GM18499 (cell line): ENCODE data around the gene TJP3.

ENCODE experiments used
- ATAC-seq: cut with Tn5 transposase; IDR thresholded peaks from one replicate; pipeline ENCODE4 v1.9.1; 2021; ENCODE audit warnings: moderate number of reproducible peaks; ENCODE audit not compliant: insufficient read depth, unreplicated experiment

TJP3 gene

GRCh38 chr19:3687774-3688706, 20.1 kb upstream of the TJP3 start:
- ATAC-seq = no peak

GRCh38 chr19:3690551-3691371, 17.4 kb upstream of the TJP3 start:
- no peak for ATAC-seq

GRCh38 chr19:3691372-3691716, 16.8 kb upstream of the TJP3 start:
- no peak for ATAC-seq

DNA sequence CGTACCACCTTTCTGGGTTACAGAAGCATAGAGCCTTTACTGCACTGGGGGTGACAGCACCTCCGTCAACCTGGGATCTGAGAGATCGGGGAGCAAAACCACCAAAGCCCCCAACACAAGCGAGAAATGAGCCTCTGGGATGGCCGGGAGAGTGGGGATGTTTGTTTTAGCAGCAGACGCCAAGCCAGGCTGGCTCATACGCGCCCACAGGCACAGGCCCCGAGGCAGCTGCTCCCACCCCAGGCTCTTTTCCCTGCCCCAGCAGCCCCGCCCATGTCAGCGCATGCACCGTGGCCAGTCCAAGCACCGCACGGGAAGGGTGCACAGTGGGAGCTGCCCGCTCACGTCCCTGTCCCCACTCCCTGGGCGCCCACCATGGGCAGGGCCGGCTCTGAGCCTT, 16.5 kb upstream of the TJP3 start:
- ATAC-seq = no peak

GRCh38 chr19:3692141-3693024, 15.8 kb upstream of the TJP3 start:
- ATAC-seq = no peak

DNA sequence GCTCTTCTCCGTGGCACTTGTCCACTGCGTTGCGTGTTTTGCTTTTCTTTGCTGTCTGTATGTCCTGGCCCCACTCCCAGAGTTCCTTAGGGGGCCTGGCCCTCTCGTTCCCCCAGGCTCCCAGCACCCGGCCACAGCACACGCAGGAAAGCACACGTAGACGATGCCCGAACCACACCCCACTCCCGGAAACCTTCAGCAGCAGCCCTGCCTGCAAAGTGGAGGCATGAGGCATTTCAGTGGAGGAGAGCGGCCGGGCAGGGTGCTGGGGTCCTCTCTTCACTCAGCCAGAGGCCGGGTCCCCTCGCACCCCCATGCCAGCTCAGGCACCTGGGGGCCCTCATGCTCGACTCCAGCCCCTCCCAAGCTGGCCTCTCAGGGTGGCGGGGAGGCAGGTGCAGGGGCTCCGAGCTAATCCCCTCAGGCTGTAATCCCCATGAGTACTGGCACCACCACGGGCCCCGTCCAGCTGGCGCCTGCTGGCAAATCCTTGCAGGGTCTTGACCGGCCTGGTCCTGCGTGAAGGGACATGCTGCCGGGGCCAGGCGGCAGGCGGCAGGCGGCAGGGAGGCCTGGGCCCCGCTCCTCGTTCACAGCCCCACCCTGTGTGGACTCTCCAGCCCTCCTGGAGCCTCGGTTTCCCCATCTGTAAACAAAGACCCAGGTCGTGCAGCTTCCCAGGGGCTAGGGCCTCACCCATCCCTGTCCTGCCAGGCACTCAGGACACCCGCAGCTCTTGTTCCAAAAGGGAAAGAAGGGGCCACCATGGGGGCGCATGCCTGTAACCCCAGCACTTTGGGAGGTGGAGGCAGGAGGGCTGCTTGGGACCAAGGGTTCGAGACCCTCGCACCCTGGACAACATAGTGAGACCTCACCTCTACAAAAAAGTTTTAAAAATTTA, 14.9 kb upstream of the TJP3 start:
- ATAC-seq = no peak

DNA sequence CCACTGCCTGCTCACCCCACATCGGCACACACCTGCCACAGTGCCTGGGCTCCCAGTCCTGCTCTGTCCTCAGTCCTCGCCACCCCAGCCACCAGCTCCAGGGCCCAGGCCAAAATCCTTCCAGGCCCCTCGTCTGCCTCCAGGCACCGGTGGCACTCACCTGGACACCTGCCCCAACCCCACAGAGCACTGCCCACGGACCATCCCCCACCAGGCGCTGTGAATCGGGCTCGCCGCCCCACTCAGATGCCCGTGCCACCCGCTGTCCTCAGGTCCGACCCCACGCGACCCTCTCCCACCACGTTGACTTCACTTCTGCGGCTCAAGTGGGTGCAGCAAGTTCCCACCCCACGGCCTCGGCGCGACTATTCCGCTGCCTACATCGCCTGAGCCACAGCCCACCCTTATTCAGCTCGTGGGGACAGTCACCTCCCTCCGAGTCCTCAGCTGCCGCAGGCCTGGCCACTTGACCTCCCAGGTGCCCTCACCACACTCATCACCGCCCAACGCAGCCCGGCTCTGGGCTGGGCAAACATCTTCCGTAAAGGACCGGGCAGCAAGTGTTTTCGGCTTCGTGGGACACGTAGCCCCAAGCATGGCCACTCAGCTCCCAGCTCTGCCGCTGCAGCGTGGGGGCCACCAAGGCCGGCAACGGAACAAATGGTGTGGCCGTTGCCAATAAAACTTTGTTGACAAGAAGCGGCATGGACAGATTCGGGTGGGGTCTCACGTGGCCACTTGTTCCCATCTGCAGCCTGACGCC, 13.6 kb upstream of the TJP3 start:
- ATAC-seq = no peak

GRCh38 chr19:3695124-3695733, 13.0 kb upstream of the TJP3 start:
- ATAC-seq = no peak

DNA sequence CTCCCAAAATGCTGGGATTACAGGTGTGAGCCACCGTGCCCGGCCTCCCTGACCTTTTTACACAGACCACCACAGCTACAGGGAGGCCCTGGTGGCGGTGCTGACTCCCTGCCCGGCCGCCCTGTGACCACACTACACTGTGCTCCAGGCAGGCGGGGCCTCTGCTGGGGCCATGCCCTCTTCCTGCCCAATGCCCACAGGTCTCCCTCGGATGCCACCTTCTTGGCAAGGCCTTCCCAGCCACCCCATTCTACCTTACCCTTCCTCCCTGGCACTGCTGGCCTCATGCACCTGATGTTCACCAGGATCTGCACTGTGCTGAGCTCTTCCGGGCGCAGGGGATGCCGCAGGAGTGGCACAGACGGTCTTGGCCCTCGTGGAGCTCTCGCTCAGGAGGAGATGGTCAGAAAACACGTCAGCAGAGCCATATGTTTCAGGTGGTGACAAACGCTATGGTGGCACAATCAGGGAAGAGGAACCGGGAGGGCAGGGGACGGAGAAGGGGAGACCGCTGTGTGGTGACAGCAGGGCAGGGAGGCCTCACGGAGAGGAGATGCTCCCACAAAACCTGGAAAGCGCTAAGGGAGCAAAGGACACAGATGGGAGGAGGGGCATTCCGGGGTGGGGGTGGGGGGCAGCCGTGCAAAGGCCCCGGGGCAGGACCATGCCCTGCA, 12.1 kb upstream of the TJP3 start:
- no peak for ATAC-seq

DNA sequence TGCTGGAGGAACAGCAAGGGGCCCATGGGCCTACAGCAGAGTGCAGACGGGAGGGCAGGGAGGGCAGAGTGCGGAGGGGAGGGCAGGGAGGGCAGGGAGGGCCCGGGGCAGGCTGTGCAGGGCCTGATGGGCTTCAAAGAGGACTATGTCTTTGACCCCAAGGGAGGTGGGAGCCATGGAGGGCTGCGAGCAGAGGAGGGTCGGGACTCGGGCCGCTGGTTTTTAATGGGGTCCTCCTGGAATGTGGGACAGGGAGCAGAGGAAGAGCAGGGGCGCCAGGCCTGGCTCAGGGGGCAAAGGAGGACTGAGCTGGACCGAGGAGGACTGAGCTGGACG, 11.6 kb upstream of the TJP3 start:
- no peak for ATAC-seq

GRCh38 chr19:3697094-3697493, 11.1 kb upstream of the TJP3 start:
- no peak for ATAC-seq

DNA sequence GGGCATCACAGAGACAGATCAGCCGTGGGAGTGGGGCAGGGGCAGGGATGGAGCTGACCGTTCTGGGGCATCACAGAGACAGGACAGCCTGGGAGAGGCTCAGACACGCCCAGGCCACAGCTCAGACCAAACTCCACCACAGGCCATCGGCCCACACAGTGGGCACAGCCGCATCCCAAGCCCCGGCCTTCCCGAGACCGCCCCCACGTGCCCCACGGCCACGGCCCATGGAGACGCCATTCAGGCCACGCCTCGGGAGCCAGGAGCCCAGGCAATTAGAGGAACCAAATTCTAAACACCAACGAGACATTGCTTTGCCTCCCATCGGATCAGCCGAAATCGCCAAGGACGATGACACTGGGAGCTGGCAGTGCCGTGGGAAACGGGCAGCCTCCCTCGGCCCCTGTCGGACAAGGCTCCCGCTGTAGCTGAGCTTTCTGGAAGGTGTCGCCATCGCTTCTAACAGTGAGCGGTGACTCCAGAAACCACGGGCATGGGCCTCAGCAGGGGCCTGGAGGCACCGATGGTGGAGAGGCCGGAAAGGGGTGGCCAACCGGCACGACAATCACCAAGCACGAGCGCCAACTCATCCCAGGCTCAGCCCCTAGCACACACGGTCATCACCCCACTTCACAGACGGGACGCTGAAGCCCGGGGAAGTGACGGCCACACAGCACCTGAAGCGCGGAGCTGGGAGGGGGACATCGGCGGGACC, 10.4 kb upstream of the TJP3 start:
- no peak for ATAC-seq

- no peak for ATAC-seq
Measured at GRCh38 chr19:3698386-3698950, 9.7 kb upstream of the TJP3 start.

DNA sequence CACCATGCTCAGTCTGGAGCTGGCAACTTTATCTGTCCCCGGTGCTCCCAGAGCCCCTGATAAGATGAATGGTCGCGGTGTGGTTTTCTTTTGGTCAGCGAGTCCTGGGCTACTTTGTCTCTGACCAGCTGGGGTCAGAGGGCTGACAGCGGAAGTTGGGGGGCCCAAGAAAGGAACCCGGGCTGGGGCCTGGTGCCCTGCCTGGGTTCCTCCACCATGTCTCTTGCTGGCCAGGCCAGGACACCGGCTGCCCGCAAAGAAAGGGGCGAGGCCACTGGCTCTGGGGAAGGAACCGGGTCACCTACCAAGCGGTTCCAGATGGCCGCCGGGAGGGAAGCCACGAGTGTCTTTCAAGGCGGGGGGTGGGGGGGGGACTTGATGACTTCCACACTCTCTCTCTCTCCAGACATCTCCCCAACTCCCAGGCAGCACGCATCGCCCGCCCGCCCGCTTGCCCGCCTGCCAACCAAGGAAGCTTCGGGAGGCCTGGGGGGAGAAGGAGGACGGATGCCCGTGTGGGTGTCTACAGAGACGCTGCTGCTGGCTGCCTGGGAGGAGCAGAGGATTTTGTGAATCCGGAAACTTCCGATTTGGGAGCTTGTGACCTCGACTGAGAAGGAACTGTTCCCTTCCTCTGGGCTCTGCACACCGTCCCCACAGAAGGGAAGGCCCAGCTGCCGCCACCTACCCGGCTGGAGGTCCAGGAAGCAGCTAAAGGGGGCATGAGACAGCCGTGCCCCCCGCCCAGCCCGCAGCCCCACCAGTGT, 9.0 kb upstream of the TJP3 start:
- ATAC-seq = no peak

- no peak for ATAC-seq
Measured at GRCh38 chr19:3699741-3700241, 8.4 kb upstream of the TJP3 start.
